ENCODE measurements around the gene SAMD9L. TPM values are rescaled to one million over a fixed set of nuclear protein-coding genes. Genes with fewer than 3 reads are reported as not detected.
A peak's percentile ranks its signal among the peaks of the same experiment; 100 is the strongest.

Gene SAMD9L
- total RNA-seq, 4 donors from 2014 or later = 7.2 to 28.8 (median 16.4) TPM

DNA sequence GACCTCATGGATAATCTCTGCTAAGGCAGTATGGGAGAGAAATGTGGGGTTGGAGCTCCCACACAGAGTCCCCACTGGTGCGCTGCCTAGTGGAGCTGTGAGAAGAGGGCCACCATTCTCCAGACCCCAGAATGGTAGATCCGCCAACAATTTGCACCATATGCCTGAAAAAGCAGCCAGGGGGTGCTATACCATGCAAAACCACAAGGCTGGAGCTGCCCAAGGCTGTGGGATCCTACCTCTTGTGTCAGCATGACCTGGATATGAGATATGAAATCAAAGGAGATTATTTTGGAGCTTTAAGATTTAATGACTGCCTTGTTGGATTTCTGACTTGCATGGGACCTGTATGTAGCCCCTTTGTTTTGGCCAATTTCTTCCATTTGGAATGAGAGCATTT lies 27.0 kb upstream of the SAMD9L start:
- Histone ChIP-seq H3K4me1 (no peaks in the 10 kb centered on the region), H3K4me3 (no peak overlapping the region), H3K27me3 (no peaks in the 10 kb centered on the region), H3K36me3 (no peaks in the 10 kb centered on the region), H3K27ac (no peak overlapping the region), H3K9me3 (peaks cover 6 to 15% of the 10 kb centered on the region in 2 donors)
- TF ChIP-seq, protein P1, sequence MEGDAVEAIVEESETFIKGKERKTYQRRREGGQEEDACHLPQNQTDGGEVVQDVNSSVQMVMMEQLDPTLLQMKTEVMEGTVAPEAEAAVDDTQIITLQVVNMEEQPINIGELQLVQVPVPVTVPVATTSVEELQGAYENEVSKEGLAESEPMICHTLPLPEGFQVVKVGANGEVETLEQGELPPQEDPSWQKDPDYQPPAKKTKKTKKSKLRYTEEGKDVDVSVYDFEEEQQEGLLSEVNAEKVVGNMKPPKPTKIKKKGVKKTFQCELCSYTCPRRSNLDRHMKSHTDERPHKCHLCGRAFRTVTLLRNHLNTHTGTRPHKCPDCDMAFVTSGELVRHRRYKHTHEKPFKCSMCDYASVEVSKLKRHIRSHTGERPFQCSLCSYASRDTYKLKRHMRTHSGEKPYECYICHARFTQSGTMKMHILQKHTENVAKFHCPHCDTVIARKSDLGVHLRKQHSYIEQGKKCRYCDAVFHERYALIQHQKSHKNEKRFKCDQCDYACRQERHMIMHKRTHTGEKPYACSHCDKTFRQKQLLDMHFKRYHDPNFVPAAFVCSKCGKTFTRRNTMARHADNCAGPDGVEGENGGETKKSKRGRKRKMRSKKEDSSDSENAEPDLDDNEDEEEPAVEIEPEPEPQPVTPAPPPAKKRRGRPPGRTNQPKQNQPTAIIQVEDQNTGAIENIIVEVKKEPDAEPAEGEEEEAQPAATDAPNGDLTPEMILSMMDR (IDR thresholded peaks at IDR 0.05) = peak in 1 of 5 experiments; percentile 7
- TF ChIP-seq EP300 (IDR thresholded peaks at IDR 0.05; ENCODE audit: low read depth) = no peak
- DNase-seq = no peak
- 85% methylated on average over 2 of the region's 2 CpGs; no CpG with 5 or more reads in 1 of the 2 donors for WGBS, 2 donors (ENCODE audit: low coverage in 1 of 2)
- intact Hi-C loops (cut with DNase I; ENCODE audit: low total_unique reads) (no loop called here), in situ Hi-C loops (cut with MboI; ENCODE audit: low pct_ligation_motif_present in 1 of 4, low pct_unique_long_range_greater_than_20kb in 1 of 4, low sequenced_read_pairs in 3 of 4) (no loop called here)

DNA sequence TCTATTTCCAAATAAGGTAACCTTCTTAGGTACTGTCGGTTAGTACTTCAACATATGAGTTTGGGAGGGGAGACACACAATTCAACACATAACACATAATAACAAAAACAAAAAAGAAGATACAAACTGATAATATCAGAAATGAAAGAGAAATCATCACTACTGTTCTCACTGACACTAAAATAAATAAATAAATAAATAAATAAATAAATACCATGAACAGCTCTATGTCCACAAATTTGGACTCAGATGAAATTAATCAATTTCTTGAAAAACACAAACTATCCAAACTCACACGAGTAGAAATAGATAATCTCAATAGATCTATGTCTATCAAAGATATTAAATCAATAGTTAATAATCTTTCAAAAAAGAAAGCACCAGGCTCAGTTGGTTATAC lies 24.5 kb upstream of the SAMD9L start:
- no peaks in the 10 kb centered on the region for H3K36me3 ChIP-seq
- in situ Hi-C loops (cut with MboI; ENCODE audit: low pct_ligation_motif_present in 1 of 4, low pct_unique_long_range_greater_than_20kb in 1 of 4, low sequenced_read_pairs in 3 of 4) (no loop called here), intact Hi-C loops (cut with DNase I; ENCODE audit: low total_unique reads) (no loop called here)
- DNase-seq = no peak
- no peak overlapping the region for H3K4me3 ChIP-seq
- no peaks in the 10 kb centered on the region for H3K27me3 ChIP-seq
- H3K27ac ChIP-seq = no peak overlapping the region
- peaks cover 6 to 15% of the 10 kb centered on the region in 2 donors for H3K9me3 ChIP-seq
- TF ChIP-seq EP300 (IDR thresholded peaks at IDR 0.05; ENCODE audit: low read depth) (no peak), POLR2AphosphoS5 (IDR thresholded peaks at IDR 0.05) (no peak), POLR2A (IDR thresholded peaks at IDR 0.05) (no peak)
- TF ChIP-seq, protein P1 (IDR thresholded peaks at IDR 0.05) = no peak
- no peaks in the 10 kb centered on the region for H3K4me1 ChIP-seq
- 76 to 79% methylated on average over 2 of the region's 2 CpGs for WGBS, 2 donors (ENCODE audit: low coverage in 1 of 2)

DNA sequence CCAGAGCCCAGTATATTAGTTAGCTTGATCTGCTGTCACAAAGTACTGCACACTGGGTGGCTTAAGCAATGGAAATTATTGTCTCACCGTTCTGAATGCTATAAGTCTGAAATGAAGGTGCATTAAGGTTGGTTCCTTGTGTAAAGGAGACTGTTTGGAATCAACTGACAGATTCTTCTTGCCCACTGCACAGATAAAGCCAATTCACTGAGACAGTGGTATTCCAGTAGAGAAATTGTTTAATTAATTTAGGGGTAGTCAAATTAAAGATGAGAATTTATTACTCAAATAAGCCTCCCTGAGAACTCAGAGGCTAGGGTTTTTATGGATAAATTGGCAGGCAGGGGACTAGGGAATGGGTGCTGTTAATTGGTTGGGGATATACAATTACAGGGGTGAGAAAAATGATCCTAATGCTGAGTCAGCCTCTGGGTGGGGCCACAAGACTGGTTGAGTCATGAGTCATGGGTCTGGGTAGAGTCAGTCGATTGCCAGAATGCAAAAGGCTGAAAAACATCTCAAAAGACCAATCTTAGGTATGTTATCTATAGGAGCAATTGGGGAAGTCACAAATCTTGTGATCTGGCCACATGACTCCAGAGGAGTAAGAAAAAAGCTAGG lies 23.5 kb upstream of the SAMD9L start:
- H3K36me3 ChIP-seq = no peaks in the 10 kb centered on the region
- H3K4me1 ChIP-seq = no peaks in the 10 kb centered on the region
- H3K27me3 ChIP-seq = no peaks in the 10 kb centered on the region
- 20 to 55% methylated on average over 1 to 2 of the region's 2 CpGs for WGBS, 2 donors (ENCODE audit: low coverage in 1 of 2)
- DNase-seq = no peak
- H3K27ac ChIP-seq = no peak overlapping the region
- H3K4me3 ChIP-seq = no peak overlapping the region
- in situ Hi-C loops (cut with MboI; ENCODE audit: low pct_ligation_motif_present in 1 of 4, low pct_unique_long_range_greater_than_20kb in 1 of 4, low sequenced_read_pairs in 3 of 4) = no loop called here
- H3K9me3 ChIP-seq = peaks cover 6 to 15% of the 10 kb centered on the region in 2 donors
- intact Hi-C loops (cut with DNase I; ENCODE audit: low total_unique reads) = no loop called here
- TF ChIP-seq POLR2AphosphoS5 (IDR thresholded peaks at IDR 0.05) (no peak), POLR2A (IDR thresholded peaks at IDR 0.05) (no peak)
- TF ChIP-seq, protein P1 (IDR thresholded peaks at IDR 0.05) = no peak

DNA sequence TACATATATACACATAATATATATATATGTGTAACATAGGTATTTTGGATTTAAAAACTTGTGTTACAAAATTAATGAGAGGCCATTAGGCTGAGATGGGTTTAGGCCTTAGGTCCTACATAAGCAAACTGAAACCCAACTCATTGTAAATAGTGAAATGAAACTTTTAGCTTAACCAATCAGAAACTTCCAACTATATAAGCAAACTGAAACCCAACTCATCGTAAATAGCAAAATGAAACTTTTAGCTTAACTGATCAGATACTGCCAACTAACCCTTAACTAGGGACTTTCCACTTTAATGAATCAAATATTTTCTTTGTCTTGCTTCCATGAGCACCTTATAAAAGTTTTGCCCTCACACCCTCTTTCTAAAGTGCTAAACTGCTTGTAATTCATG lies 17.3 kb upstream of the SAMD9L start:
- no peak for DNase-seq
- H3K27me3 ChIP-seq = no peaks in the 10 kb centered on the region
- H3K27ac ChIP-seq = no peak overlapping the region
- TF ChIP-seq, protein P1 (IDR thresholded peaks at IDR 0.05) = no peak
- no peak for TF ChIP-seq POLR2A (IDR thresholded peaks at IDR 0.05)
- H3K4me3 ChIP-seq = peak overlapping the region in 1 of 4 donors; percentile 18
- in situ Hi-C loops (cut with MboI; ENCODE audit: low pct_ligation_motif_present in 1 of 4, low pct_unique_long_range_greater_than_20kb in 1 of 4, low sequenced_read_pairs in 3 of 4) (no loop called here), intact Hi-C loops (cut with DNase I; ENCODE audit: low total_unique reads) (no loop called here)
- H3K4me1 ChIP-seq = no peaks in the 10 kb centered on the region
- 42 to 59% methylated on average over 1 of the region's 1 CpG for WGBS, 2 donors (ENCODE audit: low coverage in 1 of 2)
- no peaks in the 10 kb centered on the region for H3K9me3 ChIP-seq
- H3K36me3 ChIP-seq = no peaks in the 10 kb centered on the region
